GM18502 (cell line): ENCODE results near the gene PDXDC1.
"Not testable (repeated sequence)": the region's sequence is repeated elsewhere in the genome, so short reads cannot be mapped to it uniquely, and the experiment has no call there.

Experiments used
- ATAC-seq: cut with Tn5 transposase; IDR thresholded peaks from one replicate; pipeline ENCODE4 v1.9.1; 2021; ENCODE audit warnings: mild to moderate bottlenecking; ENCODE audit not compliant: unreplicated experiment, poor library complexity

The PDXDC1 gene

GRCh38 chr16:15130256-15130932 is 155.6 kb downstream of the PDXDC1 start:
- not testable (repeated sequence) for ATAC-seq

- ATAC-seq: not testable (repeated sequence)
Measured at GRCh38 chr16:15130943-15131700, 156.3 kb downstream of the PDXDC1 start.

- not testable (repeated sequence) for ATAC-seq
Measured at GRCh38 chr16:15132719-15133428, 158.0 kb downstream of the PDXDC1 start.

GRCh38 chr16:15133554-15133953 is 158.7 kb downstream of the PDXDC1 start:
- not testable (repeated sequence) for ATAC-seq

- not testable (repeated sequence) for ATAC-seq
Measured at GRCh38 chr16:15134752-15135482, 160.1 kb downstream of the PDXDC1 start.

- ATAC-seq: not testable (repeated sequence)
Measured at GRCh38 chr16:15135483-15136360, 160.9 kb downstream of the PDXDC1 start.

- not testable (repeated sequence) for ATAC-seq
Measured at GRCh38 chr16:15137514-15137913, 162.7 kb downstream of the PDXDC1 start.

- ATAC-seq: not testable (repeated sequence)
Measured at GRCh38 chr16:15140444-15141365, 165.9 kb downstream of the PDXDC1 start.

GRCh38 chr16:15141586-15141985 is 166.8 kb downstream of the PDXDC1 start:
- no peak for ATAC-seq

GRCh38 chr16:15142107-15142890 is 167.5 kb downstream of the PDXDC1 start:
- not testable (repeated sequence) for ATAC-seq

- ATAC-seq: not testable (repeated sequence)
Measured at GRCh38 chr16:15142891-15143600, 168.2 kb downstream of the PDXDC1 start.

GRCh38 chr16:15143601-15144091 is 168.8 kb downstream of the PDXDC1 start:
- ATAC-seq: not testable (repeated sequence)

GRCh38 chr16:15144092-15144631 is 169.3 kb downstream of the PDXDC1 start:
- ATAC-seq: not testable (repeated sequence)

- ATAC-seq: not testable (repeated sequence)
Measured at GRCh38 chr16:15144781-15145417, 170.1 kb downstream of the PDXDC1 start.

- ATAC-seq: not testable (repeated sequence)
Measured at GRCh38 chr16:15145418-15146263, 170.8 kb downstream of the PDXDC1 start.
